Cardiac fibroblast (primary cell): ENCODE measurements around the gene TRMT1.
A peak's percentile ranks its signal among the peaks of the same experiment; 100 is the strongest.

Experiments
- DNase-seq, 2 donors: peaks; one replicate each; pipeline versions ENCODE4 v3.0.0 to v3.0.0-alpha.2; 2010; ENCODE audit warnings: low read depth in 2 of 2
- H3K4me3 ChIP-seq, 2 donors: replicated peaks in 1 of 2; 1 replicate in 1 of 2; 2 replicates in 1 of 2; pipeline ENCODE4 v1.5.1; 2011; ENCODE audit warnings: low read depth in 2 of 2, low read length in 2 of 2, mild to moderate bottlenecking in 2 of 2, moderate library complexity in 1 of 2
- TF ChIP-seq, protein P1 (sequence below): IDR thresholded peaks from one replicate; pipeline ENCODE4 v1.5.1; 2011; ENCODE audit warnings: low read depth, mild to moderate bottlenecking, low read length, inconsistent platforms

The TRMT1 gene

GRCh38 chr19:13092606-13093235, 23.8 kb downstream of the TRMT1 start:
- no peak overlapping the region for H3K4me3 ChIP-seq
- TF ChIP-seq, protein P1, sequence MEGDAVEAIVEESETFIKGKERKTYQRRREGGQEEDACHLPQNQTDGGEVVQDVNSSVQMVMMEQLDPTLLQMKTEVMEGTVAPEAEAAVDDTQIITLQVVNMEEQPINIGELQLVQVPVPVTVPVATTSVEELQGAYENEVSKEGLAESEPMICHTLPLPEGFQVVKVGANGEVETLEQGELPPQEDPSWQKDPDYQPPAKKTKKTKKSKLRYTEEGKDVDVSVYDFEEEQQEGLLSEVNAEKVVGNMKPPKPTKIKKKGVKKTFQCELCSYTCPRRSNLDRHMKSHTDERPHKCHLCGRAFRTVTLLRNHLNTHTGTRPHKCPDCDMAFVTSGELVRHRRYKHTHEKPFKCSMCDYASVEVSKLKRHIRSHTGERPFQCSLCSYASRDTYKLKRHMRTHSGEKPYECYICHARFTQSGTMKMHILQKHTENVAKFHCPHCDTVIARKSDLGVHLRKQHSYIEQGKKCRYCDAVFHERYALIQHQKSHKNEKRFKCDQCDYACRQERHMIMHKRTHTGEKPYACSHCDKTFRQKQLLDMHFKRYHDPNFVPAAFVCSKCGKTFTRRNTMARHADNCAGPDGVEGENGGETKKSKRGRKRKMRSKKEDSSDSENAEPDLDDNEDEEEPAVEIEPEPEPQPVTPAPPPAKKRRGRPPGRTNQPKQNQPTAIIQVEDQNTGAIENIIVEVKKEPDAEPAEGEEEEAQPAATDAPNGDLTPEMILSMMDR = no peak
- DNase-seq = peak in 1 of 2 donors; percentile 23

- TF ChIP-seq, protein P1 = no peak
- H3K4me3 ChIP-seq = no peak overlapping the region
- peak in 1 of 2 donors; percentile 27 for DNase-seq
Measured at GRCh38 chr19:13092158-13092543, 24.4 kb downstream of the TRMT1 start.

DNA sequence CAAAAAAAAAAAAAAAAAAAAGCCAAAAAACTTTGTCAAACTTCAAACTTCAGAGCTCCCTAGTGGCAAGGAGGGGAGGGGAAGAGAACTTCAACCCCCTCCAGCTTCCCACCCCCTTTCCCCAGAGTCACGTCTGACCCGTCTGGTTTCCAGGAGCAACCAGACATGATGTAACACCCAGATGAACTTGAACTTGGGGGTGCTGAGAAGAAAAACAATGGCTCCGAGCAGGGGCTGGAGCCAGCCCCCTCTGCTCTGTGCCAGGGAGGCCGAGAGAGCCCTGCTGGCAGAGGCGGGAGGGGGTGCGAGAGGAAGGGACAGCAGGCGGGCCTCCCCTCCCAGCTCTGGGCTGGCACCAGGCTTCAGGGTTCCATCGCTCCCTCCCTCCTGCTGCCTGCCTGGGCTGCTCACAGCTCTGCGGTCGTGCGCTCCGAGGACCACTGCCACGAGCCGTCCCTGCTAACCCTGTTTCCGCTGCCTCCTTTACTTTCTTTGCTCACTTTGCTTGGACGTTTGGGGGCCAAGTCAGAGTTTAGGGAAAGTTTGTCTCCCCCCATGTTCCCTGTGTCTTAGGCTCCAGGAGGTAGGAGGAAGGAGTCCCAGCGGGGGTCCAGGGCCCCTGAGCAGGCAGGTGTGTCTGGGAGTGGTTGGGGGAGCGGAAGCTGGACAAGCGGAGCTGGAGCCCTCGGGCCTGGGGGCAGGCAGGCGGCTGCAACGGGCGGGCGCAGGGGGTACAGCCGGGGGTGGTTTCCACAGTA, 25.0 kb downstream of the TRMT1 start:
- peak; percentile 92 to 96 for DNase-seq
- TF ChIP-seq, protein P1 = no peak

GRCh38 chr19:13090511-13091231, 25.9 kb downstream of the TRMT1 start:
- TF ChIP-seq, protein P1 = no peak
- H3K4me3 ChIP-seq = no peak overlapping the region
- DNase-seq = no peak

More for the DNA sequence above, 25.0 kb downstream of the TRMT1 start:
- peak overlapping the region in 1 of 2 donors; percentile 14 for H3K4me3 ChIP-seq

GRCh38 chr19:13089857-13090507, 26.6 kb downstream of the TRMT1 start:
- TF ChIP-seq, protein P1 = no peak
- DNase-seq = no peak
- no peak overlapping the region for H3K4me3 ChIP-seq

DNA sequence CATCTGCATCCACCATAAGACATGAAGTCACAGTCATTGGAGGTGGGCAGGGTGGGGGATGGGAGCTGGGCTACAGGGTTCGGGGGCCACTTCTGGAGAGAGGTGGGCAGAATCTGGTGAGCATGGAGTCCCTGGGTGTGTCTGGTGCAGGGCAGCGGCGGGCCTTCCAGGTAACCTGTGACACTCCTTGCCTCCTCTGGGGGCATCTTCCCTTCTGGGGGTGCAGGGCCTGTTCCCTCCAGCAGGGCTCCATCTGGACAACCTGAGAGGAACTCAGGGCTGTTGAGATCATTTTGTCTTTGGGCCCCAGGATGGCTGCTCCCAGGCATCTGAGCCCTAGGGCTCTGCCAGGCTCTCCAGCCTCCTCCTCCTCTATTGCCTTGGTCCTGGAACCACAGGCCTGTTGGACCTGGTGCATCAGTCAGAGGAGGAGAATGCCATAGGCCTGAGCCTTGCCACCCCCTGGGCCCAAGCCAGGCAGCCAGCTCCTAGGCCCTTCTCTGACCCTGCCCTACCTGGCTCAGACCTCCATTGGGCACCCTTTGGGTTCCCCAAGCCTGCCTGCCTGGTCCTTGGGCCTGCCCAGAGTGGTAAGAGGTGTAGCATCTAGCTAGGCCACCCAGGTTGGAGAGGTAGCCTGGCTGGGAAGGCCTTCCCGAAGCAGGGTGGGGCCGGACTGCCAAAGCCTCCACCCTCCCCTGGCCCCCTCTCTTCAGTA, 27.2 kb downstream of the TRMT1 start:
- DNase-seq = no peak
- TF ChIP-seq, protein P1 = peak; percentile 43
- no peak overlapping the region for H3K4me3 ChIP-seq
